ENCODE data around the gene OGDHL. TPM values are rescaled to one million over a fixed set of nuclear protein-coding genes. Genes with fewer than 3 reads are reported as not detected.

Gene OGDHL
- total RNA-seq, 1 experiment from 2014 or later = 2.6 TPM

DNA sequence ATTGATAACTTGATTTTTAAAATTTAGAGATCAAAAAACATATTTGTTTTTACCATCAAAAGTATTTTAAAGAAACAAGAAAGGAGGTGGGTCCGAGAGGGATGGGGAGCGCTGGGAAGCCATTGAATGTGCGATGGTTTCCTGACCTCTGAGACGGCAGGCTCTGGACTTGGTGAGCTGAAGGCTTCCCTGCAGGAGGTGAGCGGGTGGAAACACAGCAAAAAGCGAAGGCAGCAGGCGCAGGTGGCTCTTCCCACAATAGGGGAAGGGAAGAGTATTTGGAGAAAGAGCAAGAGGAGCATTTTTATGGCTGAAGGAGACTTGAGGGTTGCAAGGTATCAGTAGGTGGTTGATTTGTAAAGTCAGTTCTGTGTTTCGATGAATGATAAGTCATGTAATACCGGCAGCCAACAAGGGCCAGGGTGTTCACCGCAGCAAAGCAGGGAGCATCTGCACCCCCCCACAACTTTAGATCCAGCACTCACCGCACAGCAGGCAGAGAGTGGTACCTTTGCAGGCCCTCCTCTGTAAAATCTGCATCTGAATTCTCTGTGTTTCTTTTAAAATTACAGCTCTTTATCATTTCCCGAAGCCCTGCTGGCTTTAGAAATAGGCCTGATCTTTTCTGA is 72.1 kb downstream of the OGDHL start:
- Histone ChIP-seq H3K4me1 (ENCODE audit: insufficient read depth, low read length) (no peaks in the 10 kb centered on the region), H3K4me3 (ENCODE audit: low read length) (no peak overlapping the region), H3K4me2 (ENCODE audit: low read length) (no peak overlapping the region), H3F3A (ENCODE audit: low read length, unreplicated experiment) (no peaks in the 10 kb centered on the region), H3K27ac (ENCODE audit: low read length) (no peak overlapping the region), H3K9ac (ENCODE audit: low read length) (no peak overlapping the region), H3K36me3 (ENCODE audit: low read depth, low read length) (no peaks in the 10 kb centered on the region), H4K20me1 (ENCODE audit: low read length) (no peaks in the 10 kb centered on the region), H3K27me3 (ENCODE audit: low read length) (peaks cover 87% of the 10 kb centered on the region), H2AFZ (ENCODE audit: low read length) (no peak overlapping the region), H3K9me2 (replicated peaks; ENCODE audit: low read length) (no peaks in the 10 kb centered on the region), H3K9me3 (ENCODE audit: low read length) (peaks cover 10% of the 10 kb centered on the region), H3K79me2 (ENCODE audit: low read length) (no peaks in the 10 kb centered on the region)
- ATAC-seq (no peak), DNase-seq (no peak)
- POLR2A ChIA-PET (ENCODE audit: unreplicated experiment) = no interaction called here
- no peak for TF ChIP-seq EZH2 (IDR thresholded peaks at IDR 0.05; ENCODE audit: low read length, unreplicated experiment)
- no peak for TF ChIP-seq CTCF (conservative IDR thresholded peaks at IDR 0.05; ENCODE audit: low read depth, low read length)
- TF ChIP-seq EZH2phosphoT487 (IDR thresholded peaks at IDR 0.05; ENCODE audit: borderline replicate concordance, low read length) = no peak
- intact Hi-C loops (cut with micrococcal nuclease) = no loop called here
- no TSS peak for BruUV-seq (replicated peaks)
- CTCF ChIA-PET = no interaction called here

- ATAC-seq (no peak), DNase-seq (no peak)
- Histone ChIP-seq H3F3A (ENCODE audit: low read length, unreplicated experiment) (no peaks in the 10 kb centered on the region), H2AFZ (ENCODE audit: low read length) (no peak overlapping the region), H3K9ac (ENCODE audit: low read length) (no peak overlapping the region), H3K27me3 (ENCODE audit: low read length) (peaks cover 85% of the 10 kb centered on the region), H3K4me1 (ENCODE audit: insufficient read depth, low read length) (no peaks in the 10 kb centered on the region), H4K20me1 (ENCODE audit: low read length) (no peaks in the 10 kb centered on the region), H3K9me3 (ENCODE audit: low read length) (peaks cover 10% of the 10 kb centered on the region), H3K27ac (ENCODE audit: low read length) (no peak overlapping the region), H3K36me3 (ENCODE audit: low read depth, low read length) (no peaks in the 10 kb centered on the region), H3K4me2 (ENCODE audit: low read length) (no peak overlapping the region), H3K9me2 (replicated peaks; ENCODE audit: low read length) (no peaks in the 10 kb centered on the region), H3K79me2 (ENCODE audit: low read length) (no peaks in the 10 kb centered on the region), H3K4me3 (ENCODE audit: low read length) (no peak overlapping the region)
- CTCF ChIA-PET = no interaction called here
- POLR2A ChIA-PET (ENCODE audit: unreplicated experiment) = no interaction called here
- intact Hi-C loops (cut with micrococcal nuclease) = no loop called here
- no TSS peak for BruUV-seq (replicated peaks)
- no peak for TF ChIP-seq EZH2phosphoT487 (IDR thresholded peaks at IDR 0.05; ENCODE audit: borderline replicate concordance, low read length)
- TF ChIP-seq CTCF (conservative IDR thresholded peaks at IDR 0.05; ENCODE audit: low read depth, low read length) = no peak
- TF ChIP-seq EZH2 (IDR thresholded peaks at IDR 0.05; ENCODE audit: low read length, unreplicated experiment) = no peak
Observed at GRCh38 chr10:49688920-49689319, 73.2 kb downstream of the OGDHL start.

GRCh38 chr10:49688261-49688846 is 73.8 kb downstream of the OGDHL start:
- peaks cover 84% of the 10 kb centered on the region for H3K27me3 ChIP-seq (ENCODE audit: low read length)
- no peaks in the 10 kb centered on the region for H3K9me2 ChIP-seq (replicated peaks; ENCODE audit: low read length)
- H2AFZ ChIP-seq (ENCODE audit: low read length) = no peak overlapping the region
- no peaks in the 10 kb centered on the region for H3K36me3 ChIP-seq (ENCODE audit: low read depth, low read length)
- intact Hi-C loops (cut with micrococcal nuclease) = no loop called here
- H3K4me2 ChIP-seq (ENCODE audit: low read length) = no peak overlapping the region
- DNase-seq (no peak), ATAC-seq (no peak)
- no peak overlapping the region for H3K4me3 ChIP-seq (ENCODE audit: low read length)
- ChIA-PET POLR2A (ENCODE audit: unreplicated experiment) (no interaction called here), CTCF (no interaction called here)
- no peaks in the 10 kb centered on the region for H3F3A ChIP-seq (ENCODE audit: low read length, unreplicated experiment)
- no TSS peak for BruUV-seq (replicated peaks)
- no peak overlapping the region for H3K27ac ChIP-seq (ENCODE audit: low read length)
- H3K9ac ChIP-seq (ENCODE audit: low read length) = no peak overlapping the region
- H4K20me1 ChIP-seq (ENCODE audit: low read length) = no peaks in the 10 kb centered on the region
- H3K79me2 ChIP-seq (ENCODE audit: low read length) = no peaks in the 10 kb centered on the region
- no peaks in the 10 kb centered on the region for H3K4me1 ChIP-seq (ENCODE audit: insufficient read depth, low read length)
- peaks cover 10% of the 10 kb centered on the region for H3K9me3 ChIP-seq (ENCODE audit: low read length)
- TF ChIP-seq CTCF (conservative IDR thresholded peaks at IDR 0.05; ENCODE audit: low read depth, low read length) (no peak), EZH2 (IDR thresholded peaks at IDR 0.05; ENCODE audit: low read length, unreplicated experiment) (no peak), EZH2phosphoT487 (IDR thresholded peaks at IDR 0.05; ENCODE audit: borderline replicate concordance, low read length) (no peak)
